ENCODE data around the gene CLEC16A.

GRCh38 chr16:11151156-11151884 lies 207.0 kb downstream of the CLEC16A start:
- TF ChIP-seq CTCF (IDR thresholded peaks at IDR 0.05) (no peak), EZH2 (IDR thresholded peaks at IDR 0.05; ENCODE audit: borderline replicate concordance, insufficient read depth, low read depth, low read length, poor library complexity, severe bottlenecking) (no peak)
